A673 (cell line): Measurements from ENCODE around the gene MAP1A. TPM values are rescaled to one million over a fixed set of nuclear protein-coding genes. Genes with fewer than 3 reads are reported as not detected.

Experiments
- BruUV-seq: library from RNA; stranded (reverse); fragments of 400-500 nt; replicated peaks from 2 replicates; lab custom pipeline; 2021; lab: Mats Ljungman, UMichigan
- CTCF ChIA-PET: fragments of 300-600 bp; sonication (Branson Sonifier 250); formaldehyde crosslinking; loops from one replicate; lab custom pipeline; 2022; ENCODE audit warnings: antibody characterized with exemption; lab: Charles Lee
- POLR2A ChIA-PET: fragments of 300-600 bp; sonication (Branson Sonifier 250); formaldehyde crosslinking; loops from one replicate; lab custom pipeline; 2022; ENCODE audit warnings: antibody characterized with exemption; ENCODE audit not compliant: low non-redundant PET; lab: Charles Lee
- DNase-seq: peaks from one replicate; pipeline ENCODE4 v3.0.0-alpha.2; 2015; ENCODE audit warnings: low spot score
- H3K27ac ChIP-seq: fragments of 200-600 bp; sonication (generic); 2 replicates; pipeline ENCODE4 v1.5.1; 2016; ENCODE audit warnings: mixed run types, low read depth, mild to moderate bottlenecking, mixed read lengths, antibody characterized with exemption, low read length; ENCODE audit not compliant: poor library complexity, severe bottlenecking
- H3K27me3 ChIP-seq: fragments of 200-600 bp; sonication (generic); replicated peaks from 2 replicates; pipeline ENCODE4 v1.6.1; 2017; ENCODE audit warnings: mixed run types, low read depth, mild to moderate bottlenecking, mixed read lengths, antibody characterized with exemption, low read length; ENCODE audit not compliant: insufficient read depth, poor library complexity
- H3K36me3 ChIP-seq: fragments of 200-600 bp; sonication (generic); 2 replicates; pipeline ENCODE4 v1.6.1; 2016; ENCODE audit warnings: mixed run types, mild to moderate bottlenecking, mixed read lengths, antibody characterized with exemption, low read length; ENCODE audit not compliant: insufficient read depth, poor library complexity, severe bottlenecking
- H3K4me1 ChIP-seq: fragments of 200-600 bp; sonication (generic); 2 replicates; pipeline ENCODE4 v1.6.1; 2017; ENCODE audit warnings: mixed run types, mild to moderate bottlenecking, mixed read lengths, antibody characterized with exemption, low read length; ENCODE audit not compliant: insufficient read depth, poor library complexity, severe bottlenecking
- H3K4me3 ChIP-seq: fragments of 200-600 bp; sonication (generic); 2 replicates; pipeline ENCODE4 v1.5.1; 2016; ENCODE audit warnings: low read depth, mixed run types, mild to moderate bottlenecking, mixed read lengths, low read length; ENCODE audit not compliant: poor library complexity, severe bottlenecking
- H3K9me3 ChIP-seq: fragments of 200-600 bp; sonication (generic); 2 replicates; pipeline ENCODE4 v1.6.1; 2016; ENCODE audit warnings: mixed run types, low read depth, mild to moderate bottlenecking, mixed read lengths, antibody characterized with exemption, low read length; ENCODE audit not compliant: poor library complexity, severe bottlenecking
- EZH2 ChIP-seq: fragments of 200-600 bp; sonication (generic); IDR thresholded peaks from 2 replicates; pipeline ENCODE4 v1.6.1; 2017; ENCODE audit warnings: borderline replicate concordance, low read depth, mild to moderate bottlenecking, mixed read lengths, antibody characterized with exemption, low read length; ENCODE audit not compliant: poor library complexity, severe bottlenecking
- intact Hi-C: fragments of 100-400 bp; cut with micrococcal nuclease; formaldehyde crosslinking; loops from one replicate; pipeline ENCODE4 v1.10.0; 2022; ENCODE audit not compliant: unreplicated experiment
- total RNA-seq: library from RNA; stranded (reverse); gene quantifications from 2 replicates; pipeline ENCODE4 v1.2.3, GENCODE V29; 2021
- TF ChIP-seq, protein P1 (sequence below): fragments of 300-800, 200-600 bp; sonication (generic); conservative IDR thresholded peaks from 2 replicates; pipeline ENCODE4 v1.5.1; 2017; ENCODE audit warnings: low read depth, mild to moderate bottlenecking, antibody characterized with exemption, low read length, moderate library complexity, mixed read lengths

MAP1A gene
- total RNA-seq, 1 experiment from 2014 or later: 83.8 TPM

GRCh38 chr15:43510200-43511011 is 7.0 kb upstream of the MAP1A start:
- Histone ChIP-seq H3K9me3 (no peaks in the 10 kb centered on the region), H3K27ac (peak overlapping the region; percentile 71), H3K27me3 (no peaks in the 10 kb centered on the region), H3K4me3 (peak overlapping the region; percentile 49), H3K4me1 (peaks cover 43% of the 10 kb centered on the region), H3K36me3 (no peaks in the 10 kb centered on the region)
- peak; percentile 100 for DNase-seq
- POLR2A ChIA-PET: interaction anchor here (0.6 to 0.7 kb wide), 3 partner anchors 20 to 70 kb away, joined by 4 to 12 read pairs (median 4); no protein-coding TSS in a partner anchor
- TF ChIP-seq, protein P1, sequence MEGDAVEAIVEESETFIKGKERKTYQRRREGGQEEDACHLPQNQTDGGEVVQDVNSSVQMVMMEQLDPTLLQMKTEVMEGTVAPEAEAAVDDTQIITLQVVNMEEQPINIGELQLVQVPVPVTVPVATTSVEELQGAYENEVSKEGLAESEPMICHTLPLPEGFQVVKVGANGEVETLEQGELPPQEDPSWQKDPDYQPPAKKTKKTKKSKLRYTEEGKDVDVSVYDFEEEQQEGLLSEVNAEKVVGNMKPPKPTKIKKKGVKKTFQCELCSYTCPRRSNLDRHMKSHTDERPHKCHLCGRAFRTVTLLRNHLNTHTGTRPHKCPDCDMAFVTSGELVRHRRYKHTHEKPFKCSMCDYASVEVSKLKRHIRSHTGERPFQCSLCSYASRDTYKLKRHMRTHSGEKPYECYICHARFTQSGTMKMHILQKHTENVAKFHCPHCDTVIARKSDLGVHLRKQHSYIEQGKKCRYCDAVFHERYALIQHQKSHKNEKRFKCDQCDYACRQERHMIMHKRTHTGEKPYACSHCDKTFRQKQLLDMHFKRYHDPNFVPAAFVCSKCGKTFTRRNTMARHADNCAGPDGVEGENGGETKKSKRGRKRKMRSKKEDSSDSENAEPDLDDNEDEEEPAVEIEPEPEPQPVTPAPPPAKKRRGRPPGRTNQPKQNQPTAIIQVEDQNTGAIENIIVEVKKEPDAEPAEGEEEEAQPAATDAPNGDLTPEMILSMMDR: 0 out of 2 replicates have a peak, but pooled peaks have one; percentile 24
- no peak for TF ChIP-seq EZH2
- BruUV-seq: TSS peak; percentile 87
- CTCF ChIA-PET: interaction anchor here (1.8 kb wide), 1 partner anchor 69 kb away, joined by 6 read pairs; no protein-coding TSS in a partner anchor
- intact Hi-C loops: loop anchor here (1.0 to 10.0 kb wide), 2 partner anchors 17 to 66 kb away; partner anchors contain the start of gene TP53BP1

- no peak for TF ChIP-seq EZH2
- TF ChIP-seq, protein P1: peak; percentile 36; the same call in 1 of the 2 replicates
- Histone ChIP-seq H3K4me1 (peaks cover 43% of the 10 kb centered on the region), H3K4me3 (peak overlapping the region; percentile 49), H3K36me3 (no peaks in the 10 kb centered on the region), H3K27ac (no peak overlapping the region), H3K9me3 (no peaks in the 10 kb centered on the region), H3K27me3 (no peaks in the 10 kb centered on the region)
- ChIA-PET CTCF (interaction anchor here (1.8 kb wide), 1 partner anchor 70 kb away, joined by 6 read pairs; no protein-coding TSS in a partner anchor), POLR2A (interaction anchor here (0.7 kb wide), 1 partner anchor 20 kb away, joined by 4 read pairs; no protein-coding TSS in a partner anchor)
- peak; percentile 50 for DNase-seq
- intact Hi-C loops: loop anchor here (10.0 kb wide), 1 partner anchor 66 kb away; no protein-coding TSS in a partner anchor
- no TSS peak for BruUV-seq
Observed at GRCh38 chr15:43511012-43511885, 6.2 kb upstream of the MAP1A start.

GRCh38 chr15:43513550-43513949 is 3.9 kb upstream of the MAP1A start:
- Histone ChIP-seq H3K4me3 (no peak overlapping the region), H3K9me3 (no peaks in the 10 kb centered on the region), H3K27me3 (no peaks in the 10 kb centered on the region), H3K4me1 (peaks cover 50% of the 10 kb centered on the region), H3K36me3 (no peaks in the 10 kb centered on the region), H3K27ac (no peak overlapping the region)
- no peak for DNase-seq
- POLR2A ChIA-PET: no interaction called here
- BruUV-seq: no TSS peak
- TF ChIP-seq, protein P1: no peak
- TF ChIP-seq EZH2: no peak
- intact Hi-C loops: loop anchor here (10.0 kb wide), 1 partner anchor 69 kb away; no protein-coding TSS in a partner anchor
- CTCF ChIA-PET: interaction anchor here (1.3 kb wide), 1 partner anchor 73 kb away, joined by 7 read pairs; no protein-coding TSS in a partner anchor
